HG02571 (cell line): ENCODE results near the gene SLC22A12.

Source experiments
- ATAC-seq: cut with Tn5 transposase; IDR thresholded peaks from one replicate; pipeline ENCODE4 v1.9.1; 2021; ENCODE audit warnings: mild to moderate bottlenecking, moderate library complexity; ENCODE audit not compliant: unreplicated experiment

The SLC22A12 gene

DNA sequence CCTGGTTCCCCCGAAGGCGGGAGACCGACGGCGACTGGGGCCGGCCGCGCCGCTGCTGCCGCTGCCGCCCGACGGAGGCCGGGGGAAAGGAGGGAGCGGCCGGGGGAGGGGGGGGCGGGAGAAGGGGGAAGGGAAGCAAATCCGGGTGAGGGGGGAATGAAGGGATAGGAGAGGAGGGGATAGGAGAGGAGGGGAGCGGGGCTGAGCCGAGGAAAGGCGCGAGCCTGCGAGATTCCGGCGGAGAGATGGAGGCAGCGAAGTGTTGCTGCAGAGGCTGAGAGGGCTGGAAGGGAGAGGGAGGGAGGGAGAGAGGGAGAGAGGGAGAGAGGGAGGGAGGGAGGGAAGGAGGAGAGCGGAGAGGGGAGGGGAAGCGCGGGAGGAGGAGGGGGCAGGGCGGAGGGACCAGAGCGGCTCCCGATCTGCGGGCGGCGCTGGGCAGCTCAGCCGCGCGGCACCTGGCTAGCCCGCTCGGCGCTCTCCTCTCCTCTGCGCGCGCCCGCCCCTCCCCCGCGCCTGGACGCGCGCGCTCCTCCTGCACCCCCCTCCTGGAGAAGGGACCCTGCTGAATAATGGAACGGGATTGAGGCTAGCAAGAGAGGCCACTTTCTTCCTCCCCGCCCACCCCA lies 52.3 kb downstream of the SLC22A12 start:
- ATAC-seq: no peak

DNA sequence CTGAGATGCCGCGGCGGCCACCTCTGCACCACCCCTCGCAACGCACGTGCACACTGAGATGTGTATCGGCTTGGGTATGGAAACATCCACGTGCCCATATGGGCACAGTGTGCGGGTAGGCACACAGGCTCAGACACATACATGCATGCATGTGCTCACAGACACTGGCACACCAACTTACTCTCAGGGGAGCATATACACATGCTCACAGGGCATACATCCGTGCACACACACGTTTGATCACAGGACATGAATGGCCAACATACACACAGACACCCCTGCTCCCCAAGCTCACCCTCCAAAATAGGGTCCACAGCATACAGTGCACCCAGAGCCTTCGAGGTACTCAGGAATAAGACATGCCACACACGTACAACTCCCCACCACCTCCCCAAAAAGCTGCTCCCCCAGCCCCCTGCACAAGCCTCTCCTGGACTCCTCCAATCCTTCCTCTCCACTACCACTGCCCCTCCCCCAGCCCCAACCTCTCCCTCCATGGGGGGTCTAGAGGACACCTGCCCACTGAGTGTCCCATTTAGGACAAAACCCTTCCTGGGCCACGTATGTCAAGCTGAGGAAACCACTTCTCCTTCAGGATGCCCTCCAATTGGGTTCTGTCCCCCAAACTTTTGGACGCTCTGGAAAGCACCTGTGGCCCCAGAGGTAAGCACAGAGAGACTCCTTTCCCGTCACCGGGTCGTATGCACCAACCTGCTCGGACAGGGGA lies 53.1 kb downstream of the SLC22A12 start:
- no peak for ATAC-seq

DNA sequence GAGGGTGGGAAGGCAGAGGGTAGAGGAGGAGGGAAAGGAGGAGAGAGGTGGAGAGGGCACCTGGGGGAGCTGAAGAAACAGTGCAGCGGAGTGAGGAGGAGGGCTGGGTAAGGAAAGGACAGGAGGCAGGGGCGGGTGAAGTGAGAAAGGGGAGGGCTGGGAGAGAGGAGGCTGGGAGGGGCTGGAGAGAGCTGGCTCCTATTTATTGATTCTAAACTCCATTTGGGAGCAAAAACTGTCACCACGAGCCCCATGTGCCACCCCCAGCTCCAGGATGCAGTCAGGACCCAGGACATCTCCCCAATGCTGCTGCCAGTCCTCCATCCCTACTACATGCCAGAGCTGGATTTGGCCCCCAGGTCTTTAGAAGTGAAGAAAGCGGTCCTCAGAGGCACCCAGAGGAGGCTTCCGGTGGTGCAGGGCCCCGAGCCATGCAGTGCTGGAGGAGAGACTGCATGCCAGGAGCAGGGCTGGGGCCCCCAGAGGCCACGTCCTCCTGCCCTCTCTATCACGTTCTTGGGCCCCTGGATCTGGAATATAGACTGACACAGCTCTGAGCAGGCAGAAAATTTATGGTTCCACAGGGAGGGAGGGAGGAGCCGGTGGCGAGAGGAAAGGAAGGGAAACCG lies 53.7 kb downstream of the SLC22A12 start:
- no peak for ATAC-seq

DNA sequence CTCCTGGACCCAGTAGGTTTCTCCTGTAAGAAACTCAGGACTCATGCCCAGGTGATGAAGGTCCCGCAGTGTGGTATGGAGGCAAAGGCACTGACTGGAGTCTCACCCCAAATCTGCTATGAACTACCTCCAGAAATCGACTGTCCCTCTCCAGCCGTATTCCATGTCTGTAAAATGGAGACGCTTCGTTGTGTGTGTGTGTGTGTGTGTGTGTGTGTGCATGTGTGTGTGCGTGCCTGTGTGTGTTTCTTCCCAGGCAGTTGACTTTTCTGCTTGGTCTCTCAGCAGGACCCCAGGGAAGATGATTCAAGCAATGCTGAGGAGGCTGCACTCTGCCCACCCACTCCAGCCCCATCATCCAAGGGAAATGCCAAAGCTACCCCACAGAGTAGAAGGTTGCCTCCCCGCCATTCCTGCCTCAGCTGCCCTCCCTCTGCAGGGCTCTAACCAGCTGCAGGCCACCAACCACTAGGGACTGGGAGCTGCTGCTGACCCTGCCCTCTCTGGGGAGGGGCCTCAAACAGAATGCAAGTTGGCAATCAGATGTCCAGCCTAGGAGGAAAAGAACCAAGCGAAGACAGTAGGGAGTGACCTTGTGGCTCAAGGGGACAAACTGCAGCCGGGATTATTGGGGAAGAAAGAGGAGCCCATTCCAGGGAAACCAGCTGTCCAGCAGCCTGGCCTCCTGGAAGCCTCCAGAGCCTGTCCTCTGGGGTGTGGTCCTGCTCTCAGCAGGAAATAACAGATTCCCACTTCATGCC lies 56.2 kb downstream of the SLC22A12 start:
- ATAC-seq: no peak

DNA sequence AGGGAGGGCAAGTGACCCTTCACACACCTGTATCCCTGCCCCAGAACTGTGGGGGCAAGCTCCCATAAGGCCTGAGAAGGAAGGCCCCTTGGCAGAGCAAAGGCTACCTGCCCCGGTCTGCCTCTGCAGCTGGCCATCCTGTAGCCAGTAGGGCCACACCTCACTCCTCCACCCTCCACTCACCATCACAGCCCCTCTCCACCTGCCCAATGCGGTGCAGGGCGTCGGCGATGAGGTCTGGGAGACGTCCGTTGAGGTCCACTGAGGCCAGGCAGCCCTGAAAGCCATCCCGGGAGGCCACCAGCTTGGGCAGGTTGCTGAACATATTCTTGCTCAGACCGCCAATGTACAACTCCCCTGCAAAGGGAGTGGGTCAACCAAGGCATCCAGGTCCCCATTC lies 57.5 kb downstream of the SLC22A12 start:
- ATAC-seq: no peak

DNA sequence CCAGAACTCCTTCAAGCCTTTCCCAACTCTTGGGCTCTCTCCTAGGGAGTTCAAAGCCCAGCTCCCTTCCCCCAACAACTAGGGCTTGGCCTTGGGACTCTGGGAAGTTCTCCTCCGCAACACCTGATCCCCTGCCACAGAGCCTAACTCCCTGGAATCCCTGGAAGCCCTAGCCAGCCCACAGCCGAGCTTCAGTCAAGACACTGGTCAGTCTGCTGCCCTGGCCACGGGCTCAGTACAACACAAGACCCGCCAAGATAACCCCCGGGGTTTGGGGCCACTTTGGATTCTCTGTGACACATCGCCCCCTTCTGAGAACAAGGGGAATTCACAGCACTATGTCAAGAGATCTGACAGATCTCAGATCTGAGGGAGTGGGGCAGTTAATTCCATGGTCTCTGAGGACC lies 58.3 kb downstream of the SLC22A12 start:
- no peak for ATAC-seq

DNA sequence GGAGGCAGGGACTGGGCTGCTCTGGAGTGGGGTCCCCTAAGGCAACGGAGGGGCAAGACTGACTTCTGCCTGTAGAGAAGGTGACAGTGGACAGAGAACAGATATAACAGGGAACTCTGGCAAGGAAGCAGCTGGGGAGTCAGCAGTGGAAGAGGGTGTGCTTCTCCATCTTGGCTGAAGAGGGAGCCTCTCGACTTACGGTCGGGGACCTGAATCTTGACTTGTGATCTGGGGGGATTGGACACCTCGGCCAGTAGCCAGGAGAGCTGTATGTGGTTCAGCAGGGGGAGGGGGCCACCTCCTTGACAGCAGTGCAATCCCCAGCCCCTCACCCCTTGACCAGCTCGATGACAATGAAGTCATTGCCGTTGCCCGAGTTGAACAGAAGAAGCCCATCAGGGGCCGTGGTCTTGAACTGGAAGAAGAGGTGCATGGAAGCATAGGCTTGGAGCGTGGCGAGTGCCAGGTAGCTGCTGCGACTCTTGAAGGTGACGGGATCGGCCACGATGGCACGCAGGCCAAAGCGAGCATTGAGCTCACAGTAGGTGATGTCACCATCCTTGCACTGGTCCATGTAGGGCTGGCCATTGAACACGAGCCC lies 60.0 kb downstream of the SLC22A12 start:
- no peak for ATAC-seq
